ENCODE measurements around the gene DLG2.
A peak's percentile ranks its signal among the peaks of the same experiment; 100 is the strongest.

DNA sequence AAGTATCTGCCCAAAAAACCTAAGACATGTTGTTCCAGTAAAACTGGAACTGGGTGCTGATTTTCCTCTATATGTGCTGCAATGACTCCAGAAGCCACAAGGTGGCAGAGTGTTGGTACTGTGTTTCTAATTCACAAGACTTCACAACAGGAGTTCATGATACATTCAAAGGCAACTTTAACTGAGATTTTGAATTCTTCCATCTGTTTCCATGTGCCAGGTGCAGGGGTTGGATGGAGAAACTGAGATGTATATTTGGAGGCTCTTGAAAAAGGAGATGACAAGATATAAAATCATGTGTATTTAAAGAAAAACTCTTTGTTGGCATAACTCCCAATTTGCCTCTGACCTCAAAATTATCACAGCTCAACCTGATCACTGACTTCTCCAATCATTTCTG, 1242.4 kb downstream of the DLG2 start:
- TF ChIP-seq, protein P1, sequence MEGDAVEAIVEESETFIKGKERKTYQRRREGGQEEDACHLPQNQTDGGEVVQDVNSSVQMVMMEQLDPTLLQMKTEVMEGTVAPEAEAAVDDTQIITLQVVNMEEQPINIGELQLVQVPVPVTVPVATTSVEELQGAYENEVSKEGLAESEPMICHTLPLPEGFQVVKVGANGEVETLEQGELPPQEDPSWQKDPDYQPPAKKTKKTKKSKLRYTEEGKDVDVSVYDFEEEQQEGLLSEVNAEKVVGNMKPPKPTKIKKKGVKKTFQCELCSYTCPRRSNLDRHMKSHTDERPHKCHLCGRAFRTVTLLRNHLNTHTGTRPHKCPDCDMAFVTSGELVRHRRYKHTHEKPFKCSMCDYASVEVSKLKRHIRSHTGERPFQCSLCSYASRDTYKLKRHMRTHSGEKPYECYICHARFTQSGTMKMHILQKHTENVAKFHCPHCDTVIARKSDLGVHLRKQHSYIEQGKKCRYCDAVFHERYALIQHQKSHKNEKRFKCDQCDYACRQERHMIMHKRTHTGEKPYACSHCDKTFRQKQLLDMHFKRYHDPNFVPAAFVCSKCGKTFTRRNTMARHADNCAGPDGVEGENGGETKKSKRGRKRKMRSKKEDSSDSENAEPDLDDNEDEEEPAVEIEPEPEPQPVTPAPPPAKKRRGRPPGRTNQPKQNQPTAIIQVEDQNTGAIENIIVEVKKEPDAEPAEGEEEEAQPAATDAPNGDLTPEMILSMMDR (IDR thresholded peaks at IDR 0.05), result peak; percentile 41 to 77 (median 62)
- no peak for TF ChIP-seq POLR2A (IDR thresholded peaks at IDR 0.05)

All from tibial nerve (tissue), 3 donors.